ENCODE results near the gene DNTTIP2.
"Not testable (repeated sequence)": the region's sequence is repeated elsewhere in the genome, so short reads cannot be mapped to it uniquely, and the experiment has no call there.

DNTTIP2 gene

GRCh38 chr1:93878889-93879586 is at the start of gene DNTTIP2:
DNTTIP2 (minus strand) TSS chr1:93879206; CDS start chr1:93879148, 58 bp downstream.
- DNase-seq = peak; percentile 74 to 85

- no peak for DNase-seq
These were observed 46.2 kb upstream of the DNTTIP2 start for GRCh38 chr1:93925206-93925605.

GRCh38 chr1:93919780-93920179 is 40.8 kb upstream of the DNTTIP2 start:
- no peak for DNase-seq

- DNase-seq = no peak
These were observed 38.3 kb upstream of the DNTTIP2 start for GRCh38 chr1:93917302-93917701.

- DNase-seq = not testable (repeated sequence)
These were observed 31.9 kb upstream of the DNTTIP2 start for GRCh38 chr1:93910880-93911279.

- DNase-seq = no peak
These were observed 31.3 kb upstream of the DNTTIP2 start for GRCh38 chr1:93910305-93910704.

GRCh38 chr1:93909146-93910050 is 30.4 kb upstream of the DNTTIP2 start, which contains the start of gene GCLM:
GCLM (minus strand) TSS chr1:93909430; CDS start chr1:93909163, 267 bp downstream.
- peak; percentile 82 to 87 for DNase-seq

- peak; percentile 19 to 30 for DNase-seq
These were observed 29.6 kb upstream of the DNTTIP2 start for GRCh38 chr1:93908394-93909145.

- peak in 1 of 2 experiments; percentile 2 for DNase-seq
These were observed 28.7 kb upstream of the DNTTIP2 start for GRCh38 chr1:93907718-93908117.

GRCh38 chr1:93906480-93906879 is 27.5 kb upstream of the DNTTIP2 start:
- DNase-seq = no peak

GRCh38 chr1:93905734-93906133 is 26.7 kb upstream of the DNTTIP2 start:
- DNase-seq = no peak

GRCh38 chr1:93905051-93905450 is 26.0 kb upstream of the DNTTIP2 start:
- no peak for DNase-seq

- DNase-seq = peak; percentile 65 to 71
These were observed 25.2 kb upstream of the DNTTIP2 start for GRCh38 chr1:93904228-93904627.

GRCh38 chr1:93900723-93901504 is 21.9 kb upstream of the DNTTIP2 start:
- DNase-seq = no peak

- no peak for DNase-seq
These were observed 20.7 kb upstream of the DNTTIP2 start for GRCh38 chr1:93899543-93900207.

GRCh38 chr1:93888900-93889299 is 9.9 kb upstream of the DNTTIP2 start:
- DNase-seq = no peak

- DNase-seq = no peak
These were observed 3.3 kb upstream of the DNTTIP2 start for GRCh38 chr1:93882269-93882668.

GRCh38 chr1:93880731-93881130 is 1.7 kb upstream of the DNTTIP2 start:
- no peak for DNase-seq

GRCh38 chr1:93878501-93878888 is 511 bp downstream of the DNTTIP2 start:
- peak; percentile 28 to 42 for DNase-seq

GRCh38 chr1:93877529-93877928 is 1.5 kb downstream of the DNTTIP2 start:
- no peak for DNase-seq

GRCh38 chr1:93876244-93876643 is 2.8 kb downstream of the DNTTIP2 start:
- no peak for DNase-seq
